ENCODE data around the gene MAP1LC3B.

MAP1LC3B gene

GRCh38 chr16:87417528-87417910, 25.4 kb downstream of the MAP1LC3B start:
- Histone ChIP-seq H3K4me3 (replicated peaks; ENCODE audit: low read depth, low read length) (no peak overlapping the region), H3K36me3 (ENCODE audit: control insufficient read depth, insufficient read depth, low read length) (no peaks in the 10 kb centered on the region)
- no peak for TF ChIP-seq CTCF (IDR thresholded peaks at IDR 0.05; ENCODE audit: insufficient read depth, low read length, poor library complexity, severe bottlenecking)

GRCh38 chr16:87418216-87418615, 26.1 kb downstream of the MAP1LC3B start:
- no peaks in the 10 kb centered on the region; the same call in 1 of the 2 replicates for H3K27me3 ChIP-seq (replicated peaks; ENCODE audit: control insufficient read depth, insufficient read depth, low read length)
- H3K36me3 ChIP-seq (ENCODE audit: control insufficient read depth, insufficient read depth, low read length) = no peaks in the 10 kb centered on the region
- TF ChIP-seq CTCF (IDR thresholded peaks at IDR 0.05; ENCODE audit: insufficient read depth, low read length, poor library complexity, severe bottlenecking) = no peak
- no peak for DNase-seq (ENCODE audit: extremely low read depth, insufficient read length)
- H3K4me3 ChIP-seq (replicated peaks; ENCODE audit: low read depth, low read length) = no peak overlapping the region

More at GRCh38 chr16:87417528-87417910, 25.4 kb downstream of the MAP1LC3B start:
- no peaks in the 10 kb centered on the region; the same call in 1 of the 2 replicates for H3K27me3 ChIP-seq (replicated peaks; ENCODE audit: control insufficient read depth, insufficient read depth, low read length)
- DNase-seq (ENCODE audit: extremely low read depth, insufficient read length) = no peak

- no peak for DNase-seq (ENCODE audit: extremely low read depth, insufficient read length)
- H3K36me3 ChIP-seq (ENCODE audit: control insufficient read depth, insufficient read depth, low read length) = no peaks in the 10 kb centered on the region
- no peak overlapping the region for H3K4me3 ChIP-seq (replicated peaks; ENCODE audit: low read depth, low read length)
- H3K27me3 ChIP-seq (replicated peaks; ENCODE audit: control insufficient read depth, insufficient read depth, low read length) = no peaks in the 10 kb centered on the region; the same call in 1 of the 2 replicates
- TF ChIP-seq CTCF (IDR thresholded peaks at IDR 0.05; ENCODE audit: insufficient read depth, low read length, poor library complexity, severe bottlenecking) = no peak
These were observed 26.5 kb downstream of the MAP1LC3B start for GRCh38 chr16:87418644-87419043.

- H3K27me3 ChIP-seq (replicated peaks; ENCODE audit: control insufficient read depth, insufficient read depth, low read length) = no peaks in the 10 kb centered on the region; the same call in 1 of the 2 replicates
- H3K4me3 ChIP-seq (replicated peaks; ENCODE audit: low read depth, low read length) = no peak overlapping the region
- no peak for DNase-seq (ENCODE audit: extremely low read depth, insufficient read length)
- peak; percentile 36 for TF ChIP-seq CTCF (IDR thresholded peaks at IDR 0.05; ENCODE audit: insufficient read depth, low read length, poor library complexity, severe bottlenecking)
- H3K36me3 ChIP-seq (ENCODE audit: control insufficient read depth, insufficient read depth, low read length) = no peaks in the 10 kb centered on the region
These were observed 28.2 kb downstream of the MAP1LC3B start for GRCh38 chr16:87420026-87421002.

- Histone ChIP-seq H3K36me3 (ENCODE audit: control insufficient read depth, insufficient read depth, low read length) (no peaks in the 10 kb centered on the region), H3K4me3 (replicated peaks; ENCODE audit: low read depth, low read length) (no peak overlapping the region), H3K27me3 (replicated peaks; ENCODE audit: control insufficient read depth, insufficient read depth, low read length) (no peaks in the 10 kb centered on the region; the same call in 1 of the 2 replicates)
- TF ChIP-seq CTCF (IDR thresholded peaks at IDR 0.05; ENCODE audit: insufficient read depth, low read length, poor library complexity, severe bottlenecking) = no peak
- DNase-seq (ENCODE audit: extremely low read depth, insufficient read length) = no peak
These were observed 29.1 kb downstream of the MAP1LC3B start for GRCh38 chr16:87421003-87421912.

Measured in GM06990 (cell line).